ENCODE data around the gene IL24.

The IL24 gene

GRCh38 chr1:206867239-206867638, 30.0 kb upstream of the IL24 start:
- TF ChIP-seq CTCF (IDR thresholded peaks at IDR 0.05; ENCODE audit: insufficient read depth, low read depth, low read length, missing control alignments): no peak
- no peak overlapping the region for H3K4me3 ChIP-seq (ENCODE audit: low read depth, low read length)
- no peak for DNase-seq (ENCODE audit: low read depth)

GRCh38 chr1:206867716-206868115, 29.5 kb upstream of the IL24 start:
- DNase-seq (ENCODE audit: low read depth): no peak
- H3K4me3 ChIP-seq (ENCODE audit: low read depth, low read length): no peak overlapping the region
- TF ChIP-seq CTCF (IDR thresholded peaks at IDR 0.05; ENCODE audit: insufficient read depth, low read depth, low read length, missing control alignments): no peak

- DNase-seq (ENCODE audit: low read depth): no peak
- H3K4me3 ChIP-seq (ENCODE audit: low read depth, low read length): no peak overlapping the region
- TF ChIP-seq CTCF (IDR thresholded peaks at IDR 0.05; ENCODE audit: insufficient read depth, low read depth, low read length, missing control alignments): no peak
Measured at GRCh38 chr1:206868264-206868663, 29.0 kb upstream of the IL24 start.

- DNase-seq (ENCODE audit: low read depth): no peak
- no peak for TF ChIP-seq CTCF (IDR thresholded peaks at IDR 0.05; ENCODE audit: insufficient read depth, low read depth, low read length, missing control alignments)
- H3K4me3 ChIP-seq (ENCODE audit: low read depth, low read length): no peak overlapping the region
Measured at GRCh38 chr1:206872139-206872538, 25.1 kb upstream of the IL24 start.

GRCh38 chr1:206873603-206874188, 23.5 kb upstream of the IL24 start:
- TF ChIP-seq CTCF (IDR thresholded peaks at IDR 0.05; ENCODE audit: insufficient read depth, low read depth, low read length, missing control alignments): no peak
- H3K4me3 ChIP-seq (ENCODE audit: low read depth, low read length): no peak overlapping the region

GRCh38 chr1:206875752-206876377, 21.4 kb upstream of the IL24 start:
- H3K4me3 ChIP-seq (ENCODE audit: low read depth, low read length): no peak overlapping the region
- DNase-seq (ENCODE audit: low read depth): no peak
- TF ChIP-seq CTCF (IDR thresholded peaks at IDR 0.05; ENCODE audit: insufficient read depth, low read depth, low read length, missing control alignments): no peak

More at GRCh38 chr1:206873603-206874188, 23.5 kb upstream of the IL24 start:
- no peak for DNase-seq (ENCODE audit: low read depth)

- H3K4me3 ChIP-seq (ENCODE audit: low read depth, low read length): no peak overlapping the region
- TF ChIP-seq CTCF (IDR thresholded peaks at IDR 0.05; ENCODE audit: insufficient read depth, low read depth, low read length, missing control alignments): no peak
- no peak for DNase-seq (ENCODE audit: low read depth)
Measured at GRCh38 chr1:206878456-206878855, 18.8 kb upstream of the IL24 start.
